Natural killer cell treated with Interleukin-12 subunit alpha and Interleukin-12 subunit beta and Interleukin-15 and Interleukin-18, amount 100 ng/mL, for 72 hours (primary cell): ENCODE data around the gene DUSP5. TPM values are rescaled to one million over a fixed set of nuclear protein-coding genes. Genes with fewer than 3 reads are reported as not detected.
A peak's percentile ranks its signal among the peaks of the same experiment; 100 is the strongest.
"Not testable (repeated sequence)": the region's sequence is repeated elsewhere in the genome, so short reads cannot be mapped to it uniquely, and the experiment has no call there.

Experiments used
- ATAC-seq, 2 donors: fragments of 150-1000 bp; cut with Tn5 transposase in 1 of 2; sonication (Bioruptor Pico), chemical (Tn5 transposase) in 1 of 2; 2 replicates each; pipeline ENCODE4 v1.10.0; 2021
- DNase-seq: peaks from one replicate; pipeline ENCODE4 v3.0.0; 2022; ENCODE audit warnings: low spot score
- H3K27ac Mint-ChIP-seq, 2 donors: 1 replicate in 1 of 2; 2 replicates in 1 of 2; pipeline ENCODE4 v1.8.0; 2022; ENCODE audit warnings: mixed read lengths in 2 of 2, mild to moderate bottlenecking in 1 of 2, moderate library complexity in 1 of 2
- H3K27me3 Mint-ChIP-seq, 2 donors: 1 replicate in 1 of 2; 2 replicates in 1 of 2; pipeline ENCODE4 v1.8.0; 2022; ENCODE audit warnings: mixed read lengths in 2 of 2
- H3K36me3 Mint-ChIP-seq: one replicate; pipeline ENCODE4 v1.8.0; 2022; ENCODE audit warnings: mixed read lengths
- H3K4me1 Mint-ChIP-seq, 2 donors: 1 replicate in 1 of 2; 2 replicates in 1 of 2; pipeline ENCODE4 v1.8.0; 2022; ENCODE audit warnings: low read depth in 2 of 2, mixed read lengths in 2 of 2, mild to moderate bottlenecking in 1 of 2
- H3K4me3 Mint-ChIP-seq: one replicate; pipeline ENCODE4 v1.8.0; 2022; ENCODE audit warnings: mixed read lengths
- H3K9me3 Mint-ChIP-seq: 2 replicates; pipeline ENCODE4 v1.8.0; 2022; ENCODE audit warnings: mixed read lengths
- total RNA-seq, 2 donors: library from RNA; stranded (reverse); gene quantifications; one replicate each; pipeline ENCODE4 v1.2.3, GENCODE V29; 2022

Gene DUSP5
- total RNA-seq, 2 donors from 2014 or later = 159 to 311 TPM

DNA sequence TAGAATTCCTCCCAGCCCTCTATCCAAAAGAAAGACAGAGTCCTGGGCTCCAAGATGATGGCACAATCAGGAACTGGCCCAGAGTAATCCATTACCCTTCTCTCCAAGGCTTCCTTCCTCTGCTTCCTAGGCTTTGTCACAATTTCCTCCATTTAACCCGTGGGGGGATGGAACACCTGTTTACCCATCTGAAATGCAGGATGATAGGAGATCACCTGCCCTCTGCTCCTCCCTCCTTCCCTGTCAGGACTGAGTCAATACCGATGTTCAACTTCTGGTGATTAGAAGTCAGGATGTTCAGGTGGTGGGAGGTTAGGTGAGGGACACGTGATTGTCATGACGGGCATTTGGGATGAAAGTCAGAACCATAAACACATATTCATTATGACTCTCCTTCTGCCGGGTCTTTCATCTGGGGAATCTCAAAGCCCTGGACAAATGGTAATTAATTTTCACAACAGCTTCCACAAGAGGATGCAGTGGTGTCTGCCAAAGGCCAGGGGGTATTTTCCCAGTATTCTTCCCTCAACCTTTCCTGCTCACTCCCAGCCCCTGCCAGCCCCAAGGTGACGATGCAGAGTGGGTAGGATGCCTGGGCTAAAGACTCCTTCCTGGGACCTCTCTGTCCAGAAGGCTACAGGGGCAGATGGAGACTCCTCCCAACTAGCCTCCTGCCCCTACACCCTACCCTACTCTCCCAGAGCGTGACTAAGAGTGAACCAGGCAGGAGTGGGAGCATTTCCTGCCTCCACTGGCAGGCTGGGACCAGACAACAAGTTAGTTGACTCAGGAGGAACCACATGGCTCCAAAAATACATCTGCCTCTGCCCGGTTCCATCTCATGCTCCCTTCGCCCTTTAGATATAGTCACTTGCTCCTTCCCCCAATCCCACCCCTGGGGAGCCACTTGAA, 27.9 kb downstream of the DUSP5 start:
- no peaks in the 10 kb centered on the region for H3K27me3 Mint-ChIP-seq

GRCh38 chr10:110527731-110528171, 30.0 kb downstream of the DUSP5 start:
- Mint-ChIP-seq H3K9me3 (no peaks in the 10 kb centered on the region), H3K4me1 (peaks cover 40 to 52% of the 10 kb centered on the region in 2 donors), H3K4me3 (peak overlapping the region; percentile 65), H3K27me3 (no peaks in the 10 kb centered on the region), H3K27ac (peak overlapping the region; percentile 16 to 22), H3K36me3 (peaks cover 14% of the 10 kb centered on the region)
- DNase-seq (no peak), ATAC-seq (no peak)

More for the DNA sequence above, 27.9 kb downstream of the DUSP5 start:
- DNase-seq (no peak), ATAC-seq (no peak)
- peak overlapping the region; percentile 44 to 57 for H3K27ac Mint-ChIP-seq
- no peaks in the 10 kb centered on the region for H3K9me3 Mint-ChIP-seq
- H3K4me3 Mint-ChIP-seq = no peak overlapping the region
- H3K4me1 Mint-ChIP-seq = peaks cover 48 to 53% of the 10 kb centered on the region in 2 donors
- H3K36me3 Mint-ChIP-seq = peaks cover 15% of the 10 kb centered on the region

DNA sequence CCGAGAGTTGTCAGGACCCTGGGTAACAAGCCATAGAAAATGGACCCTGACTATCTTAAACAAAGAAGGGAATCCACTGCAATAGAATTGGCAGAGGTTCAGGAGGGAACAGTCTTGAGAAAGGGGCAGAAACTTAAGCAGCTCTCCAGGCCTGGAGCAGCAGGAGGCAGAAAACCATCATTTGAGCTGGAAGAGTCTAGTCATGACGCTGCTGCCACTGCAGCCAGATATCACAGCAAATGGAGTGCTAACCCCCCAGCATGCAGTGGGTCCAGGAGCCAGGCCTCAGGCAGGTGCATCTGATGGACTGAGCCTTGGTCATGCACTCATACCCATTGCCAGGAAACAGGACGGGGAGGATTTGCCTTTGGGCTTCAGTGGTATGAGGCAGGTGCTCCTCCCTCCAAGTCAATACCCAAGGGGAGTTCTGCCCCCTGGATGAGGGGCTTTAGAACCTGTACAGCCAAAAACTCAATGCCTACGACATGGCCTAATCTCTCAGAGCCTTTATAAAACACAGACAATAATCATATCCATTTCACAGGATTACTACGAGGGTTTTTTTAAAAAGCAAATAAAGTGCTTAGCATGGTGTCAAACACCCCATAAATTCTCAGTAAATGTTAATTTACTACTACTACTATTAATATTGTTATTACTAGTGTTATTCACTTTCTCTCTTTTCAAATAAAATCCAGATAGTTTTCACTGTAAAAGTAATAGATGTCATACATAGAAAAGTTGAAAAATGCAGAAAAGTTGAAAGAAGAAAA, 30.7 kb downstream of the DUSP5 start:
- ATAC-seq (peak; percentile 7 to 30), DNase-seq (no peak)
- H3K4me1 Mint-ChIP-seq = peaks cover 37 to 55% of the 10 kb centered on the region in 2 donors
- peak overlapping the region; percentile 73 for H3K4me3 Mint-ChIP-seq
- H3K27me3 Mint-ChIP-seq = no peaks in the 10 kb centered on the region
- H3K9me3 Mint-ChIP-seq = no peaks in the 10 kb centered on the region
- peak overlapping the region; percentile 16 to 22 for H3K27ac Mint-ChIP-seq
- H3K36me3 Mint-ChIP-seq = peaks cover 11% of the 10 kb centered on the region

- peak; percentile 72 to 80 for ATAC-seq
- Mint-ChIP-seq H3K27ac (peak overlapping the region; percentile 16 to 22), H3K4me3 (peak overlapping the region; percentile 73), H3K4me1 (peaks cover 38 to 48% of the 10 kb centered on the region in 2 donors)
- H3K9me3 Mint-ChIP-seq, DNase-seq, H3K27me3 Mint-ChIP-seq, H3K36me3 Mint-ChIP-seq: not testable (repeated sequence)
Measured at GRCh38 chr10:110528997-110529524, 31.4 kb downstream of the DUSP5 start.

DNA sequence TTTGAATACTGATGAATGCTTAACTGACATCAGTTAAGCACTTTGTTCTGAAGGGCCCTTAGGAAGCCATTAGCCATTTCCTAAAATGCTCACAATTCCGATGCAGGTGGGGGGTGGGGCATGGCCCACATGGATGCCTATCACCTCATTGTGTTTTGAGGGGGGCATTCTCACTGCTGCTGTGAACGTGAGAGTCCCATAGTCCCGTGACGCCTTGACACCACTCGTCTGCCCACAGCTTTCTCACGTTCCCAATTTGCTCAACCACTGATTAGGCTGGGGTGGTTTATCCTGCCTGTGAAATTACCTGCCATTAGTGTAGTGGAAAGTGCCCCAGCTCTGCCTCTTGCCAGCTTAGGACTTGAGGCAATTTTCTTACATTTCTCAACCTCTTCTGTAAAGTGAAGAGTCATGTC, 31.9 kb downstream of the DUSP5 start:
- DNase-seq = no peak
- peak; percentile 39 to 58 for ATAC-seq
- no peaks in the 10 kb centered on the region for H3K27me3 Mint-ChIP-seq
- H3K9me3 Mint-ChIP-seq = no peaks in the 10 kb centered on the region
- peak overlapping the region; percentile 73 for H3K4me3 Mint-ChIP-seq
- peaks cover 2% of the 10 kb centered on the region for H3K36me3 Mint-ChIP-seq
- peak overlapping the region; percentile 16 to 22 for H3K27ac Mint-ChIP-seq
- peaks cover 38 to 49% of the 10 kb centered on the region in 2 donors for H3K4me1 Mint-ChIP-seq

DNA sequence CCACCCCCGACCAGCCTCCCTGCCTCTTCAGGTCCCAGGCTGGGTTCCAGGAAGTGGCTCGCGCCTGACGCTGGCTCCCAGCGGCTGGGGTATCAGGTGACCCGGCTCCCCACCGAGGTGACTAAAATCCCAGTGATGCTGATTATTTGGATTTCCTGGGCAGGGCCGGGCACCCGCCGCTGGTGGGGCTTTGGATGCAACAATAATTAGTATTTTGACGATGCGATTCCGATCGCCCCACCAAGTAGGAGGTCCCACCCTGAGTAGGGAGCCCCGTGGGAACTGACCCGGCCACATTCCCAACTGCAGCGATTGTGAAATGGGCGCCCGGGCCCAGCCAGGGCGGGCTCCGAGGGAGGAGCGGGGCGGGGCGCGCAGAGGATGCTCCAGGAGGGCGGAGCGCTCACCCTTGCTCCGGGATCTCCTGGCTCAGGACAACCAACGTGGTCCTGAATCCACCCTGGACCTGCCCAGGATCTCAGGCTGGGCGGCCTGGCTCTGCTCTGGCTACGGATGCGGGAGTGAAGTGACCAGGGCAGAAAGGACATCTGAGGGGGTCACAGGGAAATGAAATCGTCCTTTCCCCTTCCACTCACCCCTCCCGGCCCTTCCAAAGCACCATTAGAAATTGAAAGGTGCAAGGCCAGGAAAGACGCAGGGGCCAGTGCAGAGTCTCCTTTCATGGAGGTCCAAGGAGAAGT, 32.6 kb downstream of the DUSP5 start:
- no peaks in the 10 kb centered on the region for H3K27me3 Mint-ChIP-seq
- H3K27ac Mint-ChIP-seq = peak overlapping the region; percentile 22 to 67
- ATAC-seq (peak in 1 of 2 donors; percentile 3), DNase-seq (no peak)
- H3K4me3 Mint-ChIP-seq = peak overlapping the region; percentile 73
- H3K4me1 Mint-ChIP-seq = peaks cover 40 to 52% of the 10 kb centered on the region in 2 donors
- no peaks in the 10 kb centered on the region for H3K9me3 Mint-ChIP-seq
- no peaks in the 10 kb centered on the region for H3K36me3 Mint-ChIP-seq

- Mint-ChIP-seq H3K9me3 (no peaks in the 10 kb centered on the region), H3K4me3 (no peak overlapping the region)
Measured at GRCh38 chr10:110531687-110532086, 34.0 kb downstream of the DUSP5 start.

DNA sequence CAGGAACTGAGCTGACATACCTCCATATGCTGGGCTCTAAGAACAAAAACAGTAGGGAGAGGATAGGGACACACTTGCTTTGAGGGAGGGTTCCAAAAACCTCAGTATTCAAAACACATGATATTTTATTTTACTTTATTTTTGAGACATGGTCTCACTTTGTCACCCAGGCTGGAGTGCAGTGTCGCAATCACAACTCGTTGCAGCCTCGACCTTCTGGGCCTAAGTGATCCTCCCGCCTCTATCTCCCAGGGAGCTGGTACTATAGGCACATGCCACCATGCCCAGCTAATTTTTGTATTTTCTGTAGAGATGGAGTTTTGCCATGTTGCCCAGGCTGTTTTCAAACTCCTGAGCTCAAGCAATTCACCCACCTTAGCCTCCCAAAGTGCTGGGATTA, 34.9 kb downstream of the DUSP5 start:
- not testable (repeated sequence) for H3K9me3 Mint-ChIP-seq, DNase-seq, ATAC-seq, H3K36me3 Mint-ChIP-seq, H3K27me3 Mint-ChIP-seq, H3K4me3 Mint-ChIP-seq, H3K27ac Mint-ChIP-seq
- H3K4me1 Mint-ChIP-seq = peaks cover 56 to 62% of the 10 kb centered on the region in 2 donors

More at GRCh38 chr10:110531687-110532086, 34.0 kb downstream of the DUSP5 start:
- no peaks in the 10 kb centered on the region for H3K27me3 Mint-ChIP-seq
- no peak for DNase-seq
- H3K36me3 Mint-ChIP-seq = no peaks in the 10 kb centered on the region
- ATAC-seq = no peak
- peaks cover 51 to 59% of the 10 kb centered on the region in 2 donors for H3K4me1 Mint-ChIP-seq
- no peak overlapping the region for H3K27ac Mint-ChIP-seq

DNA sequence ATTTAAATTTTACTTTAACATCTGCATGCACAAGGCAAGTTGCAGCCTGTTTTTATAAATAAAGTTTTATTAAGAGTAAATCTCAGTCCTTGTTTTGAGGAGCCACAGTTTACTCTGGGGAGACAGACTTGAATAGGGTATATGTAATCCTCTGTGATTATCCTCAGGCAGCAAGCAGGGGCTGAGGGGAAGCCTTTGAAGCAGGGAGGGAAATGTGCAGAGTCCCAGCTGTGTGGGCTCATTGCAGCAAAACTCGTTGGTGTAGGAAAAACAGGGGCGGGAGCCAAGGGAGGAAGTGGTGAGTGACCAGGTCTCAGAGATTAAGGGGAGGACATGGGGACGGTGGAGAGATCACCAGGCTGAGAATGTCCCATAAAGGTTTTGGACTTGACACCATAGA, 35.4 kb downstream of the DUSP5 start:
- Mint-ChIP-seq H3K36me3 (no peaks in the 10 kb centered on the region), H3K27ac (peak overlapping the region; percentile 56 to 60), H3K4me3 (peak overlapping the region; percentile 5), H3K27me3 (no peaks in the 10 kb centered on the region), H3K9me3 (no peaks in the 10 kb centered on the region), H3K4me1 (peaks cover 53 to 58% of the 10 kb centered on the region in 2 donors)
- ATAC-seq (no peak), DNase-seq (no peak)

DNA sequence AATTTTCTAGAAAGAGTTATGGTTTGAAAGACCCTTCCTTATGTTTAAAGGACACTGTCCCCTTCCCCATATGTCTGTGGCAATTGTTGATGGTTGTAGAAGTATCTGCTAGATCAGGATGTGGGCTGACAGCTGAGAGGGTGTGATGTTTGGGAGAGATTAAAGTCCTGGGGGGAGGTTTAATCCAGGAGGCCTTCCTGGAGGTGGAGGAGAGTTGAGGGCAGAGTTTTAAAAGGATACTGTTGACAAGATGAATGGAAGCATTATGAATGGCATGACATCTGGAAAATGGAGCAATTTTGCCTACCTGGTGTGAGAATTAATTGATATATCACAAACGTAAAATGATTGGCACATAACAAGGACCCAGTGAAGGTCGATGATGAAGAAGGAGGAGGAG, 36.9 kb downstream of the DUSP5 start:
- Mint-ChIP-seq H3K27me3 (no peaks in the 10 kb centered on the region), H3K4me1 (peaks cover 46 to 53% of the 10 kb centered on the region in 2 donors), H3K9me3 (no peaks in the 10 kb centered on the region), H3K27ac (peak overlapping the region; percentile 56 to 64), H3K36me3 (no peaks in the 10 kb centered on the region), H3K4me3 (peak overlapping the region; percentile 76)
- ATAC-seq (no peak), DNase-seq (no peak)

- ATAC-seq = peak; percentile 93 to 96
- Mint-ChIP-seq H3K4me3 (peak overlapping the region; percentile 72), H3K27me3 (no peaks in the 10 kb centered on the region), H3K4me1 (peaks cover 48 to 50% of the 10 kb centered on the region in 2 donors), H3K36me3 (no peaks in the 10 kb centered on the region), H3K9me3 (no peaks in the 10 kb centered on the region), H3K27ac (peak overlapping the region; percentile 76 to 87)
- DNase-seq = peak; percentile 88
Measured at GRCh38 chr10:110535958-110536891, 38.5 kb downstream of the DUSP5 start.

- DNase-seq (no peak), ATAC-seq (no peak)
- H3K4me3 Mint-ChIP-seq = no peak overlapping the region
- H3K36me3 Mint-ChIP-seq = no peaks in the 10 kb centered on the region
- H3K4me1 Mint-ChIP-seq = peaks cover 42 to 53% of the 10 kb centered on the region in 2 donors
- no peaks in the 10 kb centered on the region for H3K9me3 Mint-ChIP-seq
- peak overlapping the region in 1 of 2 donors; percentile 59 for H3K27ac Mint-ChIP-seq
- no peaks in the 10 kb centered on the region for H3K27me3 Mint-ChIP-seq
Measured at GRCh38 chr10:110539091-110539490, 41.4 kb downstream of the DUSP5 start.
